NOMO-1 treated with DMSO at 0.1 percent for 48 hours (cell line): ENCODE data around the gene TMEM45B.
"Not testable (repeated sequence)": the region's sequence is repeated elsewhere in the genome, so short reads cannot be mapped to it uniquely, and the experiment has no call there.

ENCODE experiments used
- DNase-seq: peaks from one replicate; lab custom pipeline; 2025; ENCODE audit not compliant: unreplicated experiment; lab: John Stamatoyannopoulos, UW

Gene TMEM45B

DNA sequence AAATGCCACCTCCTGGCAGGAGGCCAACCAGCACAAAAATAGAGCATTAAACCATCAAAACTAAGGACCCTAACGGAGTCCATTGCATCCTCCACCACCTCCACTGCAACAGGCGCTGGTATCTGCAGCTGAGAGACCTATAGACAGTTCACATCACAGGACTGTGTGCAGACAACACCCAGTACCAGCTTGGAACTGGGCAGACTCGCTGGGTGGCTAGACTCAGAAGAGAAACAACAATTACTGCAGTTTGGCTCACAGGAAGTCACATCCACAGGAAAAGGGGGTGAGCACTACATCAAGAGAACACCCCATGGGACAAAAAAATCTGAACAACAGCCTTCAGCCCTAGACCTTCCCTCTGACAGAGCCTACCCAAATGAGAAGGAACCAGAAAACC is 11.6 kb upstream of the TMEM45B start:
- no peak for DNase-seq

DNA sequence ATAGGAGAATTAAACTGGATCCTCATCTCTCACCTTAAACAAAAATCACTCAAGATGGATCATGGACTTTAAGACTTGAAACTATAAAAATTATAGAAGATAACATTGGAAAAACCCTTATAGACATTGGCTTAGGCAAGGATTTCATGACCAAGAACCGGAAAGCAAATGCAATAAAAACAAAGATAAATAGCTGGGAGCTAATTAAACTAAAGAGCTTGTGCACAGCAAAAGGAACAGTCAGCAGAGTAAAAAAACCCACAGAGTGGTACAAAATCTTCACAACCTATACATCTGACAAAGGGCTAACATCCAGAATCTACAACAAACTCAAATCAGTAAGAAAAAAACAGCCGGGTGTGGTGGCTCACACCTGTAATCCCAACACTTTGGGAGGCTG is 7.4 kb upstream of the TMEM45B start:
- not testable (repeated sequence) for DNase-seq

DNA sequence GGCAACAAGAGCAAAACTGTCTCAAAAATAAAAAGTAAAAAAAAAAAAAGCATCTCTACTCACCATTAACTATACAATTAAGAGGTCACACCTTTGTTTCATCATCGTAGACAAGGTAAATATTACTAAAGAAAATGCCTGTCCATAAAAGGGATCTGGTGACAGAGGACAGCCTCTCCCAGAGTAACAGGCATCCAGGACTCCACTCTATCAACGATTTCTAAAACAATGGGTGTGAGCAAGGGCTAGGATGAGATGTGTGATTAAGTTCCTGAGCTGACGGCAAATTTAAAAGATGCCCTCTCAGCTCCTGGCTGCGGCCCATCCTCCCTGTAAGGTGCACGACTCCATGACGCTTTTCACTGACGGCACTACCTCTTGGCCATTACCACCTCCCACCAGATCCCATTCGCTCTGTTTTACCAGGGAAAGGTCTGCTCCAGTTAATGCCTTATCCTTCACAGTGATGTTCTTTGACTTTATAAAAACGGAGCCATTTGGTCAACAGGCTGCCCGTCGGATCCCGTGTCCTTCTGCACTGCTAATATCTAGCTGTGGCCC is 2.3 kb upstream of the TMEM45B start:
- no peak for DNase-seq

DNA sequence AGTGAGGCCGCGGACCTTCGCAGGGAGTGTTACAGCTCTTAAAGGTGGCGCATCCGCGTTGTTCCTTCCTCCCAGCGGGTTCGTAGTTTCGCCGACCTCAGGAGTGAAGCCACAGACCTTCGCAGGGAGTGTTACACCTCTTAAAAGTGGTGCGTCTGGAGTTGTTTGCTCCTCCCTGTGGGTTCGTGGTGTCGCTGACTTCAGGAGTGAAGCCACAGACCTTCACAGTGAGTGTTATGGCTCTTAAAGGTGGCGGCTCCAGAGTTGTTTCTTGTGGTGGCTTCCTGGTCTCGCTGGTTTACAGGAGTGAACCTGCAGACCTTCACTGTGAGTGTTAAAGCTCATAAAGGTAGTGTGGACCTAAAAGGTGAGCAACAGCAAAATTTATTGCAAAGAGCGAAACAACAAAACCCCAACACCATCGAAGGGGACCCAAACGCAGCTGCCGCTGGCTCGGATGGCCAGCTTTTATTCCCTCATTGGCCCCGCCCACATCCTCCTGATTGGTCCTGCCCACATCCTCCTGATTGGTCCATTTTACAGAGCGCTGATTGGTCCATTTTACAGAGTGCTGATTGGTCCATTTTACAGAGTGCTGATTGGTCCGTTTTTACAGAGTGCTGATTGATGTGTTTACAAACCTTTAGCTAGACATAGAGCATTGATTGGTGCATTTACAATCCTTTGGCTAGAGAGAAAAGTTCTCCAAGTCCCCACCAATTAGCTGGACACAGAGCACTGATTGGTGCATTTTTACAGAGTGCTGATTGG is 1.2 kb upstream of the TMEM45B start:
- DNase-seq, result no peak

DNA sequence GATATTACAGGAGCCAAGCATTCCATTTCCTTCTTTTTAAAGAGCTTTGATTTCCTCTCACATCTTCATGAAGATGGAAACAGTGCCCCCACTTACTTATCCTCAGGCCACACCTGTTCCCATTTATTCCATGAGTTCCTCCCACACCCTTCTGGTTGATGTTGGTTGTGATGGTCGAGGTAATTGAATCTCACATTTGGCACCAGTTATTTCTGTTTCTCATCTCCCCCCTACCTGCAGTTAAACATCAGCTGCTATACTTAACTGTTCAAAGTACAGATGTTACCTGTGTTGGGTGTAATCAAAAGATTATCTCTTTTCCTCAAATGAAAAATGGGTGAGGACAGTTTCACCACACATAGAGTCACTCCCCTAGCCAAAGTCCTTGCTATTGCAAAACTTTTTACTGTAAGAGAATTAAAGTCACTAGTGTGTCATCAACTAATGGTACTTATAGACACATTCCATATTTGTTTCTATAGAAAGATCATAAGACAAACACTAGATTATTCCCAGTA is 1.9 kb downstream of the TMEM45B start:
- peak; percentile 38 for DNase-seq

DNA sequence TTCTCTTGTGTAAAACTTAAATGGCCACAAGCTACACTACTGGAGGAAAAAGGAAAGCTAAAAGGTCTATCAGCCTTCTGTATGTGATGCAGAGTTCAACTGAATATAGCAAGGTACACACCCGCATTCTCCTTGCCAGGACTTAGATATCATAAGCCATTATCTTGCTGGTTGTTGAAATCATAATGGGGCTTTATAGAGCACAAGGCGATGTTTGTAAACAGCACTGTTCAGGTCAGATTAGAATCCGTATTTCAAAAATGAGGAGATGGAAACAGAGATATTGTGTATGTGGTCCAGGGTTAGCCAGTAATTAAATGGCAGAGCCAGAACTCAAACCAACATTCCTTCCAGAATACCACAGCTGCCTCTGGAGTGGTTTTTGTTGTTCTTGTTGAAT is 2.6 kb downstream of the TMEM45B start:
- not testable (repeated sequence) for DNase-seq

DNA sequence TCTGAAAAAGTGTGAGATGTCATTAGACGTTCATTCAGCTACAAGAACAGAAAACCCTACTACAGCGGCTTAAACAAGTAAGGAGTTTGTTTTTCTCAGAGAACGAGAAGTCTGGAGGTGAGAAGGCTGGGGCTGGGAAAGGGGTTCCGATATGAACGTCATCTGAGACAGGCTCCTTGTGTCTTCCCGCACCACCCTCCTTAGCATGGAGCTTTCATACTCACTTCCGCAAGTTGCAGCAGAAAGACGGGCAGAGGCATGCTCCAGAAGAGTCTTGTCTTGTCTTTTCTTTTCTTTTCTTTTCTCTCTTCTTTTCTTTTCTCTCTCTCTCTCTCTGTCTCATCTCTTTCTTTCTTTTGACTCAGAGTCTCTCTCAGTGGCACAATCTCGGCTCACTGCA is 3.6 kb downstream of the TMEM45B start:
- no peak for DNase-seq

DNA sequence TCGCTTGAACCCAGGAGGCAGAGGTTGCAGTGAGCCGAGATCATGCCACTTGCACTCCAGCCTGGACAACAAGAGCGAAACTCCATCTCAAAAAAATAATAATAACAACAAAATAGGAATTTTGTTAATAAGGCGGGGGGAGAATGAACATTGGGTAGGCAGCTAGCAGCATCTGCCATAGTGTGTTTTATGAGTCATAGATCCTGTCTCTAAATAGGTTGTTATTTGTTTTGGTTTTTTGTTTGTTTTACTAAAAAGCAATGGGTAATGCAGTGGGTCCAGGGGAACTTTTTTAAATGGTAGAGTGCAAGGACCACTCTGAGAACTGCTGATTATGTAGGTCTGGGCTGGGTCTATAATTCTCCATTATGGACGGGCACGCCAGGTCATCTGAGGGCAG is 4.6 kb downstream of the TMEM45B start:
- DNase-seq, result not testable (repeated sequence)

DNA sequence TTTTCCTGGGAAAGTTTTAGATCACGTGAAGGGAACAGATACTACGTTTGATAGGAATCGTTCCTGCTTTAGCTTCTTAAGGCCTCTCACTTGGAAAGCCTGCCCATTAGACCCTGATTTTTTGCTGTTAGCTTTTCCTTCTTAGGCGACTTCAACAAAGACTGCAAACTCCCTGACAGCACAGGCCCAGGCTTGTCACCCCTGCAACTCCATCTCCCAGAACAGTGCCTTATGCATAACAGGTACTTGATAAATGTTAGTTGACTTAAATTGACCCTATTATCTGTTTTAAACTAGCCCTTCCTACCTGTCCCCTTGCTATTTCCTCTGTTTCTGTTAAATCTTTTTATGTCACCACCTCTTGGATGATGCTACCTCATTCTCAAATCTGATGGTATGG is 7.6 kb downstream of the TMEM45B start:
- DNase-seq, result not testable (repeated sequence)

DNA sequence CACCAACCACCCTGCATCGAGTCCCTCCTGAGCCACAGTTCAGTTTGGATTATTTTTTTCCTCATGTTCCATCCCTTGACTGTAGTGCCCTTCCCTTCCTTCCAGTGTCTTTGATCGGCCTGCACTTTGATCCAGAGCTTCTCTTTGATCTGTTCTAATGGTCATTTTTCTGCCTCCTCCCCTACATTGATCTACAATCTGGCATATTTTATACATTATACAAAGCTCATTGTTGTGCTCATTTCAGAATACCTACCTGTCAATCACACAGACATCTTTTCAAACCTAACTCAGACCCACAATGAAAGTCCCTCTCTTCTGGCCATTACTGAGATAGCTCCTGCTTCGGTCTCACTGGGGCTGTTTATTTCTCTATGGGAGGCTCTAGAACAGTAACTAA is 8.2 kb downstream of the TMEM45B start:
- not testable (repeated sequence) for DNase-seq

DNA sequence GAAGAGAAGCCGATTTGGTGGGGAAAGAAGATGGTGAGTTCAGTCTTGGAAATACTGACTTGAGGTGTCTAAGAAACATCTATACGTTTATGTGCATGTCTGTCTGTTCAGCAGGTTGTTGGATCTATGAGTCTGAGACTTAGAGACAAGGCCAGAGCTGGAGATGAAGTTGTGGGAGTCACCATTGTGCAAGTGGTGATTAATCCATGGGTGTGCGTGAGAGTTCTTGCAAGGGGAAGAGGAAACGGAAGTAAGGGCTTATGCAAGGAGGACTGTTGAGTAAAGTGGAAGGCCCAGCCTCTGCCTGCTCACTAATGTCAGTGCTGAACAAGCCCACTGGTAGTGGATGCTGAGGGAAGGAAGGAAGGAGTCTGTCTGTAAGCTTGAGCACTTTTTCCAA is 9.7 kb downstream of the TMEM45B start:
- DNase-seq, result peak; percentile 98

DNA sequence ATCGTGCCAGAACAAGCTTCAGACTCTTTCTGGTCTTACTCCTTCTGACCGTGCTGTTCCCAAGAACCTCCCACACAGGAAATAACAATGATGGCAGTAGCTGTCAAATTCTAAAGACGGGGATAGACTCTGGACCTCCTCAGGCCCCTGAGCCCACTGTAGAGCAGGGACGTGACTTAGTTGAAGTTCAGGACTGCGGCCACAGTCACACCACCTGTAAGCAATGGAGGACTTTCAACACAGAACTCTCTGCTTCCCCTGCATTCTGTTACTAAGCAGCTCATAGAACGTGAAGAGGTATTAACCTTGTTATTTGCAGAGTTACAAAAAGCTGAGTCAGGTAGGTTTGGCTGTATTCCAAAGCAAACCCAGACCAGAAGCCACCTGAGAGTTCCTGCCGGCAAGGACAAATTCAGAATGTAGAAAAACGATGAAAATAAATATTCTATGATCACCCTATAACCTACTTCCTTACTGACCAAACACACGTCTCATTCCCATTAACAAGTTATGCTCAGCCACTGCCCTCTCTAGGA is 12.7 kb downstream of the TMEM45B start:
- DNase-seq, result no peak

DNA sequence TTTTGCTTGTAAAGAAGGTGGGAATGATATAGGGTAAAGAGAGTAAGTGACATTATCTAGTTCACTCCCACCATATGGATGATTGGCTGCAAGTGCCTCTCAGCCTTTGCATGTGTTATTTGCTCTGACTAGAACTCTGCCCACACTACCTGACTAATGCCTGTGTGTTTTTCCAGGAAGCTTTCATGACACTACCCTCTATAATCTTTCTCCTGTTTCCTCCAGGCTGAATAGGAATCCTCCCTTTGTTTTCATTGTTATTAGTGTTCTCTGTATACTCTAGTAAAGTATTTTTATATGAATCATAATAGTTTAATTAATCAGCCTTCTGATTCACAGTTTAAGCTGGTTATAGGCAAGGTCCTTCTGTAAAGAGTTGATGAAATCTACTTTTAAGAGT is 13.8 kb downstream of the TMEM45B start:
- not testable (repeated sequence) for DNase-seq

DNA sequence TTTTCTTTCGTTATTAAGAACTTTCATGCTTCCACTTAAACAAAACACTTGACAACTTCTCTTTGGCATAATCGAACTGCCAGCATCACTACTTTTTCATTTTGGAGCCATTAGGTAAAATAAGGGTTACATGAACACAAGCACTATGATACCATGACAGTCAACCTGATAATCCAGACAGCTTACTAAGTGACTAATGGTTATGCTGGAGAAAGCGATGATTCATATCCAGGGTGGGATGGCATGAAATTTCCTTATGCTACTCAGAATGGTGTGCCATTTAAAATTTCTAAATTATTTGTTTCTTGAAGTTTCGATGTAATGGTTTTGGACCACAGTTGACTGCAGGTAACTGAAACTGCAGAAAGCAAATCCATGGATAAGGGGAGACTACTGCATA is 15.6 kb downstream of the TMEM45B start:
- not testable (repeated sequence) for DNase-seq

DNA sequence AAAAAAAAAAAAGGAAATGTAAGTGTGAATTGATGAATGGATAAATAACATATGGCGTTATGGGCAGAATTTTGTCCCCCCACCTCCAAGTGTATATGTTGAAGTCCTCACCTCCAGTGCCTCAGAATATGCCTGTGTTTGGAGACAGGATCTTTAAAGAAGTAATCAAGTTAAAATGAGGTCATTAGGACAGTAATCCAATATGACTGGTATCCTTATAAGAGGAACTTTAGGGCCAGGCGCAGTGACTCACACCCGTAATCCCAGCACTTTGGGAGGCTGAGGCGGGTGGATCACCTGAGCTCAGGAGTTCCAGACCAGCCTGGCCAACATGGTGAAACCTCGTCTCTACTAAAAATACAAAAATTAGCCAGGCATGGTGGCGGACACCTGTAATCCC is 17.6 kb downstream of the TMEM45B start:
- not testable (repeated sequence) for DNase-seq

DNA sequence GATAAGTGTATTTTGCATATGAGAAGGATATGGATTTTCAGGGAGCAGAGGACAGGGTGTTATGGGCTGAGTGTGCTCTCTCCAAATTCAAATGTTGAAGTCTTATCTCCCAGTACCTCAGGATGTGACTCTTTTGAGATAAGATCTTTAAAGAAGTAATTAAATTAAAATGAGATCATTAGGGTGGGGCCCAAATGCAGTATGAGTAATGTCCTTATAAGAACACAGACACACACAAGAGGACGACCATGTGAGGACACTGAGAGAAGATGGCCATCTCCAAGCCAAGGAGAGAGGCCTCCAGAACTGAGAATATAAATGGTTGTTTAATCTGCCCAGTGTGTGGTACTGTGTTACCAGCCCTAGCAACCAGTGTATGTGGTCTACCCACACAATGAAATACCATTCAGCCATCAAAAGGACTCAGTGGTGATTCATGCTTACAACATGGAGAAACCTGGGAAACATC is 20.8 kb downstream of the TMEM45B start:
- DNase-seq, result not testable (repeated sequence)

DNA sequence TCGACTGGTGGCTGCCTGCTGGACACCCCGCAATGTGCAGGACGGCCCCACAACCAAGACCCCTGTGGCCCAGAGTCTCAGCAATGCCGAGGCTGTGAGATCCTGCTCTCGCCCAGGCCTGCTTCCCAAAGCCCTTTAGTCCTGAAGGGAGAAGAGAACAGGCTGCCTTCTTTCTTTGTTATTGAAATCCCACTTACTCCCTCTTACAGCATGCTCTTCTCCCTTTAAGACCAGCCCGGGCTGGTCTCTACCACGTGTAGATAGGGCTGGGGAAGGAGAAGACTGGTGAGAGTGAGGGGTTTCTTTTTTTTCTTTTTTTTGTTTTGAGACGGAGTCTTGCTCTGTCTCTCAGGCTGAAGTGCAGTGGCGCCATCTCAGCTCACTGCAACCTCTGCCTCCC is 21.3 kb downstream of the TMEM45B start:
- DNase-seq, result no peak

DNA sequence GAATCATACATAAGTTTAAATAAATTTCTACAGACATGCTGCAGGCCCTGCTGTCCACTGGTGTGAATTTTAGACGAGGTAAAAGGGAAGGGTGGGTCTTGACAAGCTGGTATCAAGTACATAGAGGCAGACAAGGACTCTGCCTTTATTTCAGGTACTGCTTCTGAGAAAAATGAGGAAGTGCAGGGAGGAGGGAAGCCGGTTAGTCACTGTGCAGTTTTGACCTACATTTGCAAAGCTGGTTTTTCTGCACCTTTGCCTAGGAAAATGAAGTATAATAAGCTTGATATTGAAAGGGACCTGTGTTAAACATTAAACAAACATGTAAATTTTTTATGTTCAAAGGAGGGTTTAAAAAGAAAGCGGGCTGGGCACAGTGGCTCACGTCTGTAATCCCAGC is 24.6 kb downstream of the TMEM45B start:
- DNase-seq, result peak; percentile 82

DNA sequence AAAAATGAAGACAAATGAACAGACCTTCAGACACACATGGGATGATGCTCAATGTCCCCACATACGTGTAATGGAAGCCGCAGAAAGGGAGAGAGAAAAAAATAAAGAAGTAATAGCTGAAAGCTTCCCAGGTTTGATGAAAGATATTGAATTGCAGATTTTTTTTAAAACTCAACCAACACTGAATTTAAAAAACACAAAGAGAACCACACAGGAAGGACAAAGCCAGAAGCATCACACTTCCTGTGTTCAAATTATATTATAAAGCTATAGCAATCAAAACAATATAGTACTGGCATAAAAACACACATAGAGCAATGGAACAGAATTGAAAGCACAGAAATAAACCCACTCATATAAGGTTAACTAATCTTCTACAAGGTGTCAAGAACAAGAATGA is 26.5 kb downstream of the TMEM45B start:
- DNase-seq, result no peak

DNA sequence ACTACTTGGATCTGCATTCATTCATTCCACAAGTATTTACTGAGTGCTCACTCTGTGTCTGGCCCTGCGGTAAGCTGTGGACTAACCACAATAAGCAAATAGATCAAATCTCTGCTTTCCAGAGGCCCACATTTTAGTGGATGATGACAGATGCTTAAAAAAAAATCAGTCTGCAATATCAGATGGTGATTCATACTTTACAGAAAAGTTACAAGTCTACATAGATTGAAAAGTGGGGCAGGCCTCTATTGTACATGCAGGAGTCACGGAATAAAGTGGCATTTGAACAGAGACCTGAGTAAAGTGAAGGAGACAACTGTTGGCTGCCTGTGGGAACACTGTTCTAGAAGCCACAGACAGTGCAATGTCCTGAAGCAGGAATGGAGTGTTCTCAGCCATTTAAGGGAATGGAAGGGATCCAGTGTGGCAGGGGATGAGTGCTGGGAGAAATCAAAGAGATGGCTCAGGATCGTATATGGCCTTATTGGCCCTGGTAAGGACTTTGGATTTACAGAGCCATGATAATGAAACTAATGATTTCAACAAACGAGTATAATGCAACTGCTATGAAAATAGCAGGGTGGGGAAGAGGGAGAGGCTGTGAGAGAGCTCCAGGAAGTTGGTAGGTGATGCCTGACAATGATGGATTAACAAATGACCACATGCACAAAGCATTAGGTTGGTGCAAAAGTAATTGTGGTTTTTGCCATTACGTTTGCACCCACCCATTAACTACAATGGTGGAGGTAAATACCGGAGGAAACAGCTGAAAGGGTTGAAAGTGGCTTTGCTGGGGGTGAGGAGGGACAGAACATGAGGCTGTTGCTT is 31.1 kb downstream of the TMEM45B start:
- peak; percentile 84 for DNase-seq

DNA sequence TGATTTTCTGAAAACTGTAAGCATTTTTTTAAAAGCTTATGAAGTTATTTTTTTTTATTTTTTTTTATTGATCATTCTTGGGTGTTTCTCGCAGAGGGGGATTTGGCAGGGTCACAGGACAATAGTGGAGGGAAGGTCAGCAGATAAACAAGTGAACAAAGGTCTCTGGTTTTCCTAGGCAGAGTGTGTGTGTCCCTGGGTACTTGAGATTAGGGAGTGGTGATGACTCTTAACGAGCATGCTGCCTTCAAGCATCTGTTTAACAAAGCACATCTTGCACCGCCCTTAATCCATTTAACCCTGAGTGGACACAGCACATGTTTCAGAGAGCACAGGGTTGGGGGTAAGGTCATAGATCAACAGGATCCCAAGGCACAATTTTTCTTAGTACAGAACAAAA is 31.7 kb downstream of the TMEM45B start:
- DNase-seq, result not testable (repeated sequence)
